Muscle of leg (tissue), 11 donors: ENCODE results near the gene ECPAS. TPM values are rescaled to one million over a fixed set of nuclear protein-coding genes. Genes with fewer than 3 reads are reported as not detected.
A peak's percentile ranks its signal among the peaks of the same experiment; 100 is the strongest.
"Not testable (repeated sequence)": the region's sequence is repeated elsewhere in the genome, so short reads cannot be mapped to it uniquely, and the experiment has no call there.

ENCODE experiments used
- DNase-seq: peaks from one replicate; pipeline ENCODE4 v3.0.0; 2013
- H3K27ac ChIP-seq: one replicate; pipeline ENCODE4 v1.5.1; 2013; ENCODE audit warnings: mild to moderate bottlenecking, low read length, control low read depth
- H3K27me3 ChIP-seq: one replicate; pipeline ENCODE4 v1.6.1; 2013; ENCODE audit warnings: low read length; ENCODE audit not compliant: control insufficient read depth, insufficient read depth
- H3K36me3 ChIP-seq: one replicate; pipeline ENCODE4 v1.6.1; 2013; ENCODE audit warnings: low read length; ENCODE audit not compliant: control insufficient read depth, insufficient read depth
- H3K4me1 ChIP-seq: one replicate; pipeline ENCODE4 v1.6.1; 2013; ENCODE audit warnings: low read length; ENCODE audit not compliant: control insufficient read depth, insufficient read depth
- H3K4me3 ChIP-seq: one replicate; pipeline ENCODE4 v1.5.1; 2013; ENCODE audit warnings: low read length, control low read depth
- H3K9me3 ChIP-seq: replicated peaks from 2 replicates; pipeline ENCODE4 v1.6.1; 2013; ENCODE audit warnings: low read depth, low read length; ENCODE audit not compliant: control insufficient read depth
- WGBS: methylation state at CpG from one replicate; pipeline ENCODE4 v1.1.5; 2013; ENCODE audit warnings: missing lambda C conversion rate; ENCODE audit not compliant: insufficient coverage; 5-methylcytosine and 5-hydroxymethylcytosine counted together
- polyA plus RNA-seq, 8 donors: library from polyadenylated mRNA; unstranded; fragments of 120-200 nt; gene quantifications; one replicate each; pipeline versions ENCODE4 v1.2.1 to v1.2.3, GENCODE V29; 2013; ENCODE audit warnings: inconsistent platforms in 1 of 8, low replicate concordance in 1 of 8; ENCODE audit not compliant: insufficient read length in 8 of 8, insufficient read depth in 1 of 8
- total RNA-seq: library from RNA; stranded (reverse); fragments of 120-200 nt; gene quantifications from one replicate; pipeline ENCODE4 v1.2.4, GENCODE V29; 2013

ECPAS gene
- total and polyA plus RNA-seq, 9 donors: 89.0 to 138 (median 117) TPM

GRCh38 chr9:111431684-111432083 is 52.5 kb downstream of the ECPAS start:
- Histone ChIP-seq H3K9me3 (no peaks in the 10 kb centered on the region), H3K4me3 (no peak overlapping the region), H3K4me1 (no peaks in the 10 kb centered on the region), H3K27me3 (no peaks in the 10 kb centered on the region), H3K27ac (no peak overlapping the region), H3K36me3 (peaks cover 31% of the 10 kb centered on the region)
- no peak for DNase-seq
- WGBS: no CpG with 5 or more reads among the region's 3 CpGs

DNA sequence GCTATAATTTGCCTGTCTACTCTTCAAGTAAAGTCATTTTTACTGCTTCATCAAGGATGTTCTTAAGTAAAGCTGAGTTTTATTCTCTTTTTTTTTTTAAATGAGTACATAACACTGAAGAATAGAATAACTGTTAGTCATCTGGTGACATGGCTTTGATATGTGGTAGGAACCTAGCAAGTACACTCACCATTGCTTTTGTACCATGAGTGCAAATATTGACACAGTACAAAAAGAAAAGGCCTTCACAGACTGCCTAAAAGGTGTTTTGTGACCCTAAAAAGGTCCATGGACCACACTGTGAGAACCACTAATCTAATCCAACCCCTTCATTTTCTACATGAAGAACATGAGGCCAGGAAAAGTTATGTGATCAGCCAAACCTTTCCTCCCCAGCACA is 55.0 kb downstream of the ECPAS start:
- peaks cover 37% of the 10 kb centered on the region for H3K36me3 ChIP-seq
- no peaks in the 10 kb centered on the region for H3K27me3 ChIP-seq
- H3K4me3 ChIP-seq: no peak overlapping the region
- H3K4me1 ChIP-seq: no peaks in the 10 kb centered on the region
- no peak overlapping the region for H3K27ac ChIP-seq
- no peak for DNase-seq
- H3K9me3 ChIP-seq: no peaks in the 10 kb centered on the region

DNA sequence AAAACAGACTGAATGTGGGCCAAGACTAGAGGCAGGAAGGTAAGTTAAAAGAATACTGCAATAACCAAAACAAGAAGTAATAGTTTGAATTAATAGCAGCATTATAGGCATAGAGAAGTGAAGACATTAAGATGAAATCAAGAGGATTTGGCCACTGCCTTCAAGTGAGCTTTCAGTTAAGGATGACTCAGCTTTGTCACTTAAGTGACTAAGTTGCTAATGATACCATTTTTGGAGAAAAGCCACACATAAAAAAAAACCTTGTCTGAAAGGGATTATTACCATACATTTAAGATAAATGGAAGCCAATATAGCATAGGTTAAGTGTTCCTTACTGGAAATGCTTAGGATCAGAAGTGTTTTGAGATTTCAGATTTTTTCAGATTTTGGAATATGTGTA is 57.0 kb downstream of the ECPAS start:
- Histone ChIP-seq H3K4me1 (no peaks in the 10 kb centered on the region), H3K36me3 (peaks cover 39% of the 10 kb centered on the region), H3K27me3 (no peaks in the 10 kb centered on the region), H3K9me3 (no peaks in the 10 kb centered on the region), H3K4me3 (no peak overlapping the region), H3K27ac (no peak overlapping the region)
- DNase-seq: no peak

GRCh38 chr9:111423389-111423788 is 60.8 kb downstream of the ECPAS start:
- Histone ChIP-seq H3K27me3 (no peaks in the 10 kb centered on the region), H3K4me3 (no peak overlapping the region), H3K27ac (no peak overlapping the region), H3K4me1 (no peaks in the 10 kb centered on the region), H3K36me3 (peaks cover 38% of the 10 kb centered on the region), H3K9me3 (no peaks in the 10 kb centered on the region)
- no peak for DNase-seq
- no CpG with 5 or more reads among the region's 3 CpGs for WGBS

- DNase-seq: no peak
- H3K27ac ChIP-seq: no peak overlapping the region
- H3K27me3 ChIP-seq: no peaks in the 10 kb centered on the region
- H3K36me3 ChIP-seq: peaks cover 48% of the 10 kb centered on the region
- H3K4me3 ChIP-seq: no peak overlapping the region
- no peaks in the 10 kb centered on the region for H3K4me1 ChIP-seq
- WGBS: 96% methylated on average over 6 of the region's 11 CpGs
- no peaks in the 10 kb centered on the region for H3K9me3 ChIP-seq
These were observed 69.8 kb downstream of the ECPAS start for GRCh38 chr9:111414406-111414805.

- no peaks in the 10 kb centered on the region for H3K9me3 ChIP-seq
- no peaks in the 10 kb centered on the region for H3K27me3 ChIP-seq
- no peaks in the 10 kb centered on the region for H3K4me1 ChIP-seq
- H3K4me3 ChIP-seq: no peak overlapping the region
- H3K36me3 ChIP-seq: peaks cover 52% of the 10 kb centered on the region
- DNase-seq: no peak
- no CpG with 5 or more reads among the region's 3 CpGs for WGBS
- H3K27ac ChIP-seq: no peak overlapping the region
These were observed 70.2 kb downstream of the ECPAS start for GRCh38 chr9:111413996-111414395.

- Histone ChIP-seq H3K27me3 (no peaks in the 10 kb centered on the region), H3K27ac (no peak overlapping the region), H3K4me1 (no peaks in the 10 kb centered on the region), H3K9me3 (no peaks in the 10 kb centered on the region), H3K36me3 (peaks cover 64% of the 10 kb centered on the region), H3K4me3 (no peak overlapping the region)
- DNase-seq: peak; percentile 15
- 87% methylated on average over 2 of the region's 4 CpGs for WGBS
These were observed 71.9 kb downstream of the ECPAS start for GRCh38 chr9:111412280-111412679.

GRCh38 chr9:111411266-111411665 is 72.9 kb downstream of the ECPAS start:
- H3K9me3 ChIP-seq: no peaks in the 10 kb centered on the region
- peaks cover 60% of the 10 kb centered on the region for H3K36me3 ChIP-seq
- WGBS: 87% methylated on average over 5 of the region's 6 CpGs
- no peaks in the 10 kb centered on the region for H3K4me1 ChIP-seq
- no peak overlapping the region for H3K4me3 ChIP-seq
- no peak overlapping the region for H3K27ac ChIP-seq
- no peaks in the 10 kb centered on the region for H3K27me3 ChIP-seq
- DNase-seq: no peak

- H3K4me3 ChIP-seq: no peak overlapping the region
- no peak for DNase-seq
- H3K27me3 ChIP-seq: no peaks in the 10 kb centered on the region
- WGBS: 100% methylated on average over 1 of the region's 3 CpGs
- H3K9me3 ChIP-seq: peaks cover 12% of the 10 kb centered on the region
- peaks cover 47% of the 10 kb centered on the region for H3K36me3 ChIP-seq
- H3K4me1 ChIP-seq: no peaks in the 10 kb centered on the region
- no peak overlapping the region for H3K27ac ChIP-seq
These were observed 76.4 kb downstream of the ECPAS start for GRCh38 chr9:111407813-111408212.

DNA sequence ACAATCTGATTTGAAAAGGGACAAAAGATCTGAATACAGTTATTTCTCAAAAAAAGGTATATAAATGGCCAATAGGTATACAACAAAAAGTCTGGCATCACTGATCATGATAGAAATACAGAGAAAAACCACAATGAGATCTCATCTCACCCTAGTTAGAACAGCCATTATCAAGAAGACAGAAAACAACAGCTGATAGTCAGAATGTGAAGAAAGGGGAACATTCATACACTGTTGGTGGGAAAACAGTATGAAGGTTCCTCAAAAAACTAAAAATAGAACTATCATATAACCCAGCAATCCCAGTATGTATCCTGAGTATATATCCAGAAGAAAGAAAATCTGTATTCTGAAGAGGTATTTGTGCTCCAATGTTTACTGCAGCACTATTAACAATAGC is 78.5 kb downstream of the ECPAS start:
- no peak overlapping the region for H3K4me3 ChIP-seq
- DNase-seq: no peak
- H3K36me3 ChIP-seq: peaks cover 41% of the 10 kb centered on the region
- peaks cover 24% of the 10 kb centered on the region for H3K9me3 ChIP-seq
- H3K27me3 ChIP-seq: no peaks in the 10 kb centered on the region
- H3K27ac ChIP-seq: no peak overlapping the region
- H3K4me1 ChIP-seq: no peaks in the 10 kb centered on the region

GRCh38 chr9:111401486-111401885 is 82.7 kb downstream of the ECPAS start:
- H3K27ac ChIP-seq, DNase-seq, H3K27me3 ChIP-seq, H3K4me3 ChIP-seq, H3K4me1 ChIP-seq: not testable (repeated sequence)
- peaks cover 29% of the 10 kb centered on the region for H3K9me3 ChIP-seq
- H3K36me3 ChIP-seq: peaks cover 34% of the 10 kb centered on the region
- 93% methylated on average over 3 of the region's 5 CpGs for WGBS
